HG03432 (cell line): ENCODE data around the gene HPDL.
"Not testable (repeated sequence)": the region's sequence is repeated elsewhere in the genome, so short reads cannot be mapped to it uniquely, and the experiment has no call there.

Source experiments
- ATAC-seq: cut with Tn5 transposase; IDR thresholded peaks from one replicate; pipeline ENCODE4 v1.9.1; 2021; ENCODE audit warnings: mild to moderate bottlenecking, moderate library complexity; ENCODE audit not compliant: unreplicated experiment

Gene HPDL

GRCh38 chr1:45348966-45349677 lies 22.4 kb downstream of the HPDL start:
- no peak for ATAC-seq

DNA sequence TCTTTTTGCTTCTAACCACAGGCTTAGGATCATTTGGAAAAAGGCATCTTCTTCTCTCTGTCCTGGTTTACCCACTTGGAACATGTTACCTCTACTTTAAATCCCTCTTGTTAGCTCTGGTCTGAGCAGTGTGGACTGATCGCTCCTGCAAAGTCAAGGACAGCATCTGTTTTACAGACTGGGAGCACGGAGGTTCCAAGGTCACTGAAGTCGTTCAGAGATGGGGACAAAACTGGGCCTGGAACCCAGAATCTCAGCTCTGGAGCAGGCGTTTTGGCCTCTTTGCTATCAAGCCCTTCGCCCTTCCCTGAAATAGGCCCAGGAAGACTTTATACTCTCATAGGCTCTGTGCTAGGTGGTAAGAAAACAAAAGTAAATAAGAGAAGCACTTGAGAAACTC lies 24.8 kb downstream of the HPDL start:
- no peak for ATAC-seq

DNA sequence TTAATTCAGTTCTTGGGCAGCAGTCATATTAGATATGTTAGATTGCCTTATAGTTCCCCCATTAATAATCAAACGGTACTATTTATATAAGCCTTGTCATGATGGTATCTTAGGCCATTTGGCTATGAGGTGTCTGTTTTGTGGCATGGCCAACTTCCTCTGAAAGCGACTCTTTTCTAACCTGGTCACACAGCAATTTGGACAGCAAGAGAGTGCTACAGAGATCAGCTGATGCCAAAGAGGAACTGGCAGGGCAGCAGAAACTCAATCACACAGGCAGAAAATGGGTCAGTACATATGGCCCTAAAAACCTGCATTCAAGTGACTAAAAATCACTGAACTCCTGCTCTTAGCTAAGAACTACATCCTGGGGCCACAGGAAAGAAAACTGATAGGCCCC lies 27.0 kb downstream of the HPDL start:
- ATAC-seq, result no peak

- ATAC-seq, result no peak
Measured at GRCh38 chr1:45354838-45355237, 28.1 kb downstream of the HPDL start.

GRCh38 chr1:45355683-45356082 lies 29.0 kb downstream of the HPDL start:
- ATAC-seq, result no peak

GRCh38 chr1:45356186-45356585 lies 29.5 kb downstream of the HPDL start:
- no peak for ATAC-seq

GRCh38 chr1:45359882-45360513 lies 33.3 kb downstream of the HPDL start:
- no peak for ATAC-seq

DNA sequence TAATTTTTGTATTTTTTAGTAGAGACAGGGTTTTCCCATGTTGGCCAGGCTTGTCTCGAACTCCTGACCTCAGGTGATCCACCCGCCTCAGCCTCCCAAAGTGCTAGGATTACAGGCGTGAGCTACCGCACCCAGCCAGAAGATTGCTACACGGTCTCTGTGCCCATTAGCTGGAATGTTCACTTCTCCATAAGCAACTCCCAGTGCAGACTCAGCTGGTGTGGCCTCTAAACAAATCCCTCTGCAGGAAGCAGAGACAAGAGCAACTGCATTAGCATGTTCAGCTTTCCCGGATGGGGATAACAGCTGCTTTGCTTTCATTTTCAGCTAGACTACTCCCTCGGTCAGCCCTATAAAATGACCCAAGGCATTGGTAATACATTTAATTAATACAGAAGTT lies 34.3 kb downstream of the HPDL start:
- ATAC-seq, result not testable (repeated sequence)

- ATAC-seq, result no peak
Measured at GRCh38 chr1:45364294-45364693, 37.6 kb downstream of the HPDL start.

DNA sequence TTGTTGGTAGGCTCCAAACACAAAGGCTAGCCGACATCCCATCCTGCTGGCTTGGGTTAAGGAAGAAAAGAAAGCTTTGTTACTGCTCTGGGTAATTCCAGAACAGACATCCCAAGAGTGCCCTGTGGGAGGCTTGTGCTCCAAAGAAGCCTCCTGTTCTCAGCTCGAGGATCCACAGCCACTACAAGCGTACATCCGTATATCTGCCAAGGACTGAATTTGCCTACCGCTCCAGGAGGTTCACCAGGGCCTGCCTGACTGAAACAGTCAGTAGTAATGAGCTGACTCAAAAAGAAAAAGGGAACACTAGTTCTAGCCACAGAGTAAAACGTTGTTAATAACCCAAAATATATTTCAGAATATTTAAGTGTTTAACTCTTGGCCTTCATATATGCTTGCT lies 38.4 kb downstream of the HPDL start:
- ATAC-seq, result peak; percentile 75

DNA sequence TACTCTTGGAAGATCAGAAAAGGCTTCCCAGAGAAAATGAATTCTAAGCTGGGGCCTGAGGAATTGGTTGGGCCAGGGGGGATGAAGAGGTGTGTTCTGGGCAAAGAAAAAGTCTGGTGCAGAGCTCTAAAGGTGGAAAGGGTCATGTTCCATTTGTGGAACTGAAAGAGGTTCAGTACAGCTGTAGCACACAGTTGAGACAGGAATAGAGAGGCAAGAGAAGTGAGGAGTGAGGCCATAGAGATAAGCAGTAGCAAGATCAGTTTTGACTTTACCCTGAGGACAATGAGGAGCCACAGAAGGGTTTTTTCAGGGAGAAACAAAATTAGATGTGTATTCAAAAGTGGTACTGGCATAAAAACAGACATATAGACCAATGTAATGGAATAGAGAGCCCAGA lies 43.9 kb downstream of the HPDL start:
- ATAC-seq, result peak; percentile 83

DNA sequence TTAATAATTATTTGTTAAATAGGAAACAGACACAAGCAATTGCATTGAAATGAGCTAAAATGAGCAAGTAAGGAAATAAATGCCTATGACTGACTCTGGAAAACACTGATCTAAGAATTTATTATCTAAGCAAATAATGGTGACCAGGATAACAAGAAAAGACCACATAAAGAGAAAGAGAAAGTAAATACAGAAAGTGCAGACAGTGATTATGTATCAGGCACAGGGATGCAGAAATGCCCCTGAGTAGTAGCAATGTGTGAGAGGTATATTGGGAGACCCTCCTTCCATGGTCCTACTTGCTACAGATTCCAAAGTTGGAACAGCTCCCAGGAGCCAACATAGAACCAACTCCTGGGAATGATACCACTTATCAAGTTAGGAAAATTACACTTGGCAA lies 46.9 kb downstream of the HPDL start:
- no peak for ATAC-seq

DNA sequence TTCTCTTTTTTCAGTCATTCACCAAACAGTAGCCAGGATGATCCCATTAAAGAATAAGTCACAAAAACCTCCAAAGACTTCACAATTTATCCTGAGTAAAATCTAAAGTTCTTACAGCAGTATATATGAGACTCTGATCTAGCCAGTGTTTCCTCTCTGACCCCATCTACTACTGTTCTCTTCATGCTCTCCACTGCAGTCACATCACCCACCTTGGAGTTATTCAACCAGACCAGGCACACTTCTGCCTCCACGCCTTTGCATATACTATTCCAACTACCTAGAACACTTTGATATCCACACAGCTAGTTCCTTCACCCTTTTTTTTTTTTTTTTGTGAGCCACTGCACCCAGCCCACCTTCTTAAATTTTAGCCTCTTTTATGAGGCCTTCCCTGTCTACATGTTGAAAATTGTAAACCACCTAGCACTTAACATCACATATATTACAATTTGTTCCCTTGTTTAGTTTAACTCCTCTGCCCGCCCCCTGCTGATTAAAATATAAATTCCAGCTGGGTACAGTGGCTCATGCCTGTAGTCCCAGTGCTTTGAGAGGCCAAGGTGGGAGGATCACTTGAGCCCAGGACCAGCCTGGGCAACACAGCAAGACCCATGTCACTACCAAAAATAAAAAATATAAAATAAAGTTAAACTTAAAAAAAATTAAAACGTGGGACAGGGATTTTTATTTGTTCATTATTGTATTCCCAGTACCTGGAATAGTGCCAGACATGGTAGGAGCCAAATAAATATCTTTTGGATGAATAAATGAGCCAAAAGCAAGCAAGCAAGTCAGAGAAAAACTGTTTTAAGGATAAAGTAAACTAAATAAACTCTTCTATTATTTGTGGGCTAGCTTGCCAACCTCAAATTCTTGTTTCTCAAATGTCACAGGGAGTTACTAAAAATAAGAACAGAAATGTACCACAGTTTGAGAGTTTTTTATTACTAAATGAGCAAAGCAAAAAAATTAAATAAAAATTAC lies 48.7 kb downstream of the HPDL start:
- no peak for ATAC-seq

DNA sequence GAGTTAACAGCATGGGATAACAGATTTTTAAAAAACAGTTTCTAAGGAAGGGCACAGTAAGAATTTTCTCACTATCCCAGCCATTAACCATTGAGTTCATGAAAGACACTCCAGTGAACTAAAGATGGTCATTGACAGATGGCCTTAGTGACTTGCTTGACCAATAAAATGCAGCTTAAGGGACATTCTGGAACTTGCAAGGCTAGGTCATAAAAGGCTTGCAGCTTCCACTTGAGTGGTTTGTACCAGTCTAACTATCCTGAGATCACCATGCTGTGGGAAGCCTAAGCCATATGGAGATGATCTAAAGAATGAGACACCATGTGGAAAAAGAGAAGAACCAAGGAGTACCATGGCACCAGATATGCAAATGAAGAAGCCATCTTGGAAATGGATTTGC lies 51.5 kb downstream of the HPDL start:
- no peak for ATAC-seq
